Hepatocyte (in vitro differentiated cells): ENCODE data around the gene ZFP36L1. TPM values are rescaled to one million over a fixed set of nuclear protein-coding genes. Genes with fewer than 3 reads are reported as not detected.

Experiments used
- DNase-seq: peaks from one replicate; pipeline ENCODE4 v3.0.0-alpha.2; 2016; ENCODE audit warnings: low spot score
- H2AFZ ChIP-seq: fragments of 200-600 bp; sonication (generic); 2 replicates; pipeline ENCODE4 v1.6.0; 2016; ENCODE audit warnings: antibody characterized with exemption, mild to moderate bottlenecking
- H3K27ac ChIP-seq: fragments of 200-600 bp; sonication (generic); 2 replicates; pipeline ENCODE4 v1.5.1; 2016; ENCODE audit warnings: mild to moderate bottlenecking
- H3K27me3 ChIP-seq: fragments of 200-600 bp; sonication (generic); 2 replicates; pipeline ENCODE4 v1.6.1; 2016
- H3K36me3 ChIP-seq: fragments of 200-600 bp; sonication (generic); replicated peaks from 2 replicates; pipeline ENCODE4 v1.5.1; 2016; ENCODE audit warnings: low read depth; ENCODE audit not compliant: insufficient read depth
- H3K4me1 ChIP-seq: fragments of 200-600 bp; sonication (generic); 2 replicates; pipeline ENCODE4 v1.5.1; 2016; ENCODE audit warnings: mild to moderate bottlenecking, moderate library complexity; ENCODE audit not compliant: insufficient read depth
- H3K4me2 ChIP-seq: fragments of 200-600 bp; sonication (generic); 2 replicates; pipeline ENCODE4 v1.6.0; 2016
- H3K4me3 ChIP-seq: fragments of 200-600 bp; sonication (generic); 2 replicates; pipeline ENCODE4 v1.5.1; 2016; ENCODE audit warnings: mild to moderate bottlenecking
- H3K79me2 ChIP-seq: fragments of 200-600 bp; sonication (generic); 2 replicates; pipeline ENCODE4 v1.6.0; 2017; ENCODE audit warnings: mild to moderate bottlenecking
- H3K9me2 ChIP-seq: fragments of 200-600 bp; sonication (generic); replicated peaks from 2 replicates; pipeline ENCODE4 v1.6.0; 2017; ENCODE audit warnings: mild to moderate bottlenecking; ENCODE audit not compliant: insufficient read depth
- H3K9me3 ChIP-seq: fragments of 200-600 bp; sonication (generic); 2 replicates; pipeline ENCODE4 v1.5.1; 2016; ENCODE audit warnings: low read depth, mild to moderate bottlenecking
- H4K20me1 ChIP-seq: fragments of 200-600 bp; sonication (generic); 2 replicates; pipeline ENCODE4 v1.6.0; 2016; ENCODE audit warnings: mild to moderate bottlenecking; ENCODE audit not compliant: insufficient read depth, poor library complexity, severe bottlenecking
- CTCF ChIP-seq: fragments of 200-600 bp; sonication (generic); IDR thresholded peaks from 2 replicates; pipeline ENCODE4 v1.5.1; 2016; ENCODE audit warnings: antibody characterized with exemption, mild to moderate bottlenecking; ENCODE audit not compliant: poor library complexity
- EZH2 ChIP-seq: fragments of 200-600 bp; sonication (generic); IDR thresholded peaks from 2 replicates; pipeline ENCODE4 v1.6.1; 2016; ENCODE audit warnings: antibody characterized with exemption, mild to moderate bottlenecking, borderline replicate concordance
- EZH2phosphoT487 ChIP-seq: fragments of 200-600 bp; sonication (generic); IDR thresholded peaks from one replicate; pipeline ENCODE4 v1.6.1; 2018; ENCODE audit warnings: antibody characterized with exemption, mild to moderate bottlenecking, low read depth, moderate library complexity; ENCODE audit not compliant: unreplicated experiment, severe bottlenecking
- WGBS: methylation state at CpG from one replicate; pipeline ENCODE4 v1.1.6; 2016; ENCODE audit warnings: low lambda C conversion rate; ENCODE audit errors: missing lambda C conversion rate; 5-methylcytosine and 5-hydroxymethylcytosine counted together
- polyA plus RNA-seq: library from polyadenylated mRNA; unstranded; fragments of >200 nt; fragmentation: Nextera tagmentation; extraction: Ambion mirVana; gene quantifications from 2 replicates; pipeline ENCODE4 v1.2.1, GENCODE V29; 2016
- total RNA-seq: library from RNA; depleted of rRNA; stranded (reverse); fragments of >200 nt; gene quantifications from 2 replicates; pipeline ENCODE4 v1.2.3, GENCODE V29; 2014

The ZFP36L1 gene
- total and polyA plus RNA-seq, 2 experiments from 2014 or later, result 101 to 404 TPM

GRCh38 chr14:68756000-68756481 is 36.8 kb downstream of the ZFP36L1 start:
- Histone ChIP-seq H3K4me3 (no peak overlapping the region), H2AFZ (no peak overlapping the region), H3K27ac (peak overlapping the region; percentile 22), H3K27me3 (no peaks in the 10 kb centered on the region), H3K79me2 (no peaks in the 10 kb centered on the region), H4K20me1 (no peaks in the 10 kb centered on the region), H3K9me3 (no peaks in the 10 kb centered on the region), H3K9me2 (no peaks in the 10 kb centered on the region), H3K4me1 (peaks cover 54% of the 10 kb centered on the region), H3K4me2 (no peak overlapping the region), H3K36me3 (no peaks in the 10 kb centered on the region)
- 51% methylated on average over 7 of the region's 7 CpGs for WGBS
- DNase-seq, result peak; percentile 51
- TF ChIP-seq EZH2 (no peak), CTCF (no peak), EZH2phosphoT487 (no peak)

- Histone ChIP-seq H2AFZ (no peak overlapping the region), H4K20me1 (no peaks in the 10 kb centered on the region), H3K27me3 (no peaks in the 10 kb centered on the region), H3K4me1 (peaks cover 61% of the 10 kb centered on the region), H3K9me2 (no peaks in the 10 kb centered on the region), H3K9me3 (no peaks in the 10 kb centered on the region), H3K27ac (peak overlapping the region; percentile 57), H3K36me3 (no peaks in the 10 kb centered on the region), H3K79me2 (no peaks in the 10 kb centered on the region), H3K4me2 (no peak overlapping the region), H3K4me3 (no peak overlapping the region)
- 87% methylated on average over 3 of the region's 3 CpGs for WGBS
- no peak for TF ChIP-seq EZH2phosphoT487
- TF ChIP-seq EZH2, result no peak
- no peak for TF ChIP-seq CTCF
- no peak for DNase-seq
Measured at GRCh38 chr14:68755016-68755353, 37.9 kb downstream of the ZFP36L1 start.

GRCh38 chr14:68753690-68754089 is 39.2 kb downstream of the ZFP36L1 start:
- no peak for DNase-seq
- H2AFZ ChIP-seq, result no peak overlapping the region
- H3K27ac ChIP-seq, result peak overlapping the region; percentile 57
- H3K9me3 ChIP-seq, result no peaks in the 10 kb centered on the region
- no peaks in the 10 kb centered on the region for H3K79me2 ChIP-seq
- H3K4me3 ChIP-seq, result no peak overlapping the region
- TF ChIP-seq EZH2, result no peak
- no peak for TF ChIP-seq EZH2phosphoT487
- TF ChIP-seq CTCF, result no peak
- H3K27me3 ChIP-seq, result no peaks in the 10 kb centered on the region
- no peaks in the 10 kb centered on the region for H4K20me1 ChIP-seq
- no peaks in the 10 kb centered on the region for H3K36me3 ChIP-seq
- H3K9me2 ChIP-seq, result no peaks in the 10 kb centered on the region
- H3K4me2 ChIP-seq, result peak overlapping the region; percentile 3
- 73% methylated on average over 4 of the region's 4 CpGs for WGBS
- H3K4me1 ChIP-seq, result peaks cover 64% of the 10 kb centered on the region
